GM20000 (cell line): ENCODE results near the gene MED15.

ENCODE experiments used
- DNase-seq: peaks from one replicate; pipeline ENCODE4 v3.0.0; 2012; ENCODE audit warnings: low spot score
- CTCF ChIP-seq: IDR thresholded peaks from 2 replicates; pipeline ENCODE4 v1.5.1; 2012; ENCODE audit warnings: mild to moderate bottlenecking, control low read depth; ENCODE audit errors: extremely low read depth, missing control alignments

Gene MED15

DNA sequence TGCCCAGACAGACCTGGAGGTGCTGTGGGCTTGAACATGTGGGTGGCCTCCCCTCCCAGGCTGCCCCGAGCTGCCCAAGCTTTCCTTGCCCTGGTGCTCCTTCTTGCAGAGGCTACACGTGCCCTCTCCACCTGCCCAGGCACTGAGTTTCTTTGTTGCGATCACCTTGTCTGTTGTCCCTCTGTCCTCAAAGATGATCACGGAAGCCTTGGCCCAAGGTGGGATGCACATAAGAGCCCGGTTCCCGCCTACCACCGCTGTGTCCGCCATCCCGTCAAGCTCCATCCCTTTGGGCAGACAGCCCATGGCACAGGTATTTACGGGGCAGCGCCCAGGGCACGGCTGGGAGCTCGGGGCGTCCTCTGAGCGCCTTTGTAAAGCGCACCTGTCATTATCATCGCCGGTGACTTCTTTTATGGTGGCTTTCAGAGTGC lies 67.5 kb downstream of the MED15 start:
- TF ChIP-seq CTCF: no peak
- no peak for DNase-seq

GRCh38 chr22:20575724-20576444 lies 68.5 kb downstream of the MED15 start:
- no peak for DNase-seq
- no peak for TF ChIP-seq CTCF

DNA sequence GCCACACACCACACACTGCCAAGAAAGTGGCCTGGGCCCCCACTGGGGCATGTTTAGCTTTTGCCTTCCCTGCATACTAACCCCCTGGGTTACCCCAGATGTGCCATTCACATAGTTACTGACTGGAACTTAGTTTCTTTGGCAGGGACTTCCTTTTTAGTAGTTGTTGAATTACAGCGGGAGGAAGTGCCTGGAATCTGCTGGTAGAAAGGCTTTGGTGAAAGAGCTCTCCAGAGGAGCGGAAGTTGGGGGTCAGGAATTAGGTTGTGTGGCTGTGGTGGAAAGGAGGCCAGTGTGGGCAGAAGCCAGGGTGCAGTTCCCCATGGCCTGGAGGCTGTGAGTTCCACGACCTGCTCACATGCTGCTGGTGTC lies 69.0 kb downstream of the MED15 start:
- no peak for DNase-seq
- no peak for TF ChIP-seq CTCF

GRCh38 chr22:20577045-20577444 lies 69.6 kb downstream of the MED15 start:
- no peak for DNase-seq
- no peak for TF ChIP-seq CTCF

- TF ChIP-seq CTCF: no peak
- no peak for DNase-seq
These were observed 70.2 kb downstream of the MED15 start for GRCh38 chr22:20577549-20577975.

DNA sequence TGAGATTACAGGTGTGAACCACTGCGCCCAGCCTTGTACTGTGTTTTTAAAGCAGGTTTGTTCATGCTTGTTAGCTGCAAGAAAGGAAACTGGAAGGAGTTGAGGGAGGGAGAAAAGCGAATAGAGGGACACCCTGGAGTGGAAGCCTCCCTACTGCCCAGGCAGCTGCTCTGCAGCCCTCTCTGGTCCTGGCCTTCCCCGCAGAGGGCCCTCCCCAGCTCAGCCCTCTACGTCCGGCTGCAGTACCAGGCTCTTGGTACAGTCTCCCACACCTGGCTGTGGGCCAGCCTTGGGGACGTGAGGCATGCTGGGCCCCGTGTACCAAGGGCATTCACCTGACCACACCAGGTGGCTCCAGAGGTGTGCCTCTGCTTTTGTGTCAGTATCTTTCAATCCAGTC lies 70.8 kb downstream of the MED15 start:
- DNase-seq: no peak
- TF ChIP-seq CTCF: no peak

GRCh38 chr22:20578707-20579106 lies 71.3 kb downstream of the MED15 start:
- no peak for DNase-seq
- TF ChIP-seq CTCF: no peak
